ENCODE measurements around the gene VPS33B. TPM values are rescaled to one million over a fixed set of nuclear protein-coding genes. Genes with fewer than 3 reads are reported as not detected.
A peak's percentile ranks its signal among the peaks of the same experiment; 100 is the strongest.

VPS33B gene
- polyA plus RNA-seq, 1 experiment, result 12.3 TPM

GRCh38 chr15:91067036-91067435 is 44.6 kb upstream of the VPS33B start:
- no peak overlapping the region for H3K27ac ChIP-seq (ENCODE audit: low read depth, low read length)
- H3K4me3 ChIP-seq (ENCODE audit: low read depth, low read length), result no peak overlapping the region
- H3K9me3 ChIP-seq (ENCODE audit: control insufficient read depth, insufficient read depth, low read length), result no peaks in the 10 kb centered on the region; the same call in 1 of the 2 replicates
- CTCF ChIA-PET, result interaction anchor here (1.4 to 1.9 kb wide), 2 partner anchors 11 to 205 kb away, joined by 5 to 7 read pairs; no protein-coding TSS in a partner anchor
- POLR2A ChIA-PET, result no interaction called here
- no peak for DNase-seq (ENCODE audit: low read depth, low spot score)
- TF ChIP-seq, protein P1, sequence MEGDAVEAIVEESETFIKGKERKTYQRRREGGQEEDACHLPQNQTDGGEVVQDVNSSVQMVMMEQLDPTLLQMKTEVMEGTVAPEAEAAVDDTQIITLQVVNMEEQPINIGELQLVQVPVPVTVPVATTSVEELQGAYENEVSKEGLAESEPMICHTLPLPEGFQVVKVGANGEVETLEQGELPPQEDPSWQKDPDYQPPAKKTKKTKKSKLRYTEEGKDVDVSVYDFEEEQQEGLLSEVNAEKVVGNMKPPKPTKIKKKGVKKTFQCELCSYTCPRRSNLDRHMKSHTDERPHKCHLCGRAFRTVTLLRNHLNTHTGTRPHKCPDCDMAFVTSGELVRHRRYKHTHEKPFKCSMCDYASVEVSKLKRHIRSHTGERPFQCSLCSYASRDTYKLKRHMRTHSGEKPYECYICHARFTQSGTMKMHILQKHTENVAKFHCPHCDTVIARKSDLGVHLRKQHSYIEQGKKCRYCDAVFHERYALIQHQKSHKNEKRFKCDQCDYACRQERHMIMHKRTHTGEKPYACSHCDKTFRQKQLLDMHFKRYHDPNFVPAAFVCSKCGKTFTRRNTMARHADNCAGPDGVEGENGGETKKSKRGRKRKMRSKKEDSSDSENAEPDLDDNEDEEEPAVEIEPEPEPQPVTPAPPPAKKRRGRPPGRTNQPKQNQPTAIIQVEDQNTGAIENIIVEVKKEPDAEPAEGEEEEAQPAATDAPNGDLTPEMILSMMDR (IDR thresholded peaks at IDR 0.05; ENCODE audit: low read depth, low read length), result no peak
- H3K27me3 ChIP-seq (ENCODE audit: control insufficient read depth, insufficient read depth, low read length), result no peaks in the 10 kb centered on the region

DNA sequence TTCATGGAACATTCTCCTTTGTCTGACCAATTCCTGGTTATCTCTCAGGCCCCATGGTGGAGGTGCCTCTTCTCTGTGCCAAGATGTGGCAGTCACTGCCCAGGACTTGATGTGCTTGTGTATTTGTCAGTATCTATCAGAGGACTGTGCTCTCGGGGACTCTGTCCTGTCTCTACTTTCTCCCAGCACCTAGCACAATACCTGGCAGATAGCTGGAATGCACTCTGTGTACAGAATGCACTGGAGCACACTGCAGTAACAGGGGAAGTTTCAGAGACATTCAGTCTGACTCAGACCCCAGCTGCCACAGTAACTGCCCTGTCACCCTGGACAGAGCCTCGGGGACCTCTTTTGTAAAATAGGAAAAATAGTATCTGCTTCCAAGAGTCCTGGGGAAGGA is 43.1 kb upstream of the VPS33B start:
- ChIA-PET CTCF (no interaction called here), POLR2A (no interaction called here)
- Histone ChIP-seq H3K27ac (ENCODE audit: low read depth, low read length) (no peak overlapping the region), H3K27me3 (ENCODE audit: control insufficient read depth, insufficient read depth, low read length) (no peaks in the 10 kb centered on the region), H3K4me3 (ENCODE audit: low read depth, low read length) (no peak overlapping the region), H3K9me3 (ENCODE audit: control insufficient read depth, insufficient read depth, low read length) (no peaks in the 10 kb centered on the region; the same call in 1 of the 2 replicates)
- no peak for DNase-seq (ENCODE audit: low read depth, low spot score)
- TF ChIP-seq, protein P1 (IDR thresholded peaks at IDR 0.05; ENCODE audit: low read depth, low read length), result no peak

GRCh38 chr15:91061997-91062396 is 39.6 kb upstream of the VPS33B start:
- Histone ChIP-seq H3K27me3 (ENCODE audit: control insufficient read depth, insufficient read depth, low read length) (peaks cover 8% of the 10 kb centered on the region), H3K9me3 (ENCODE audit: control insufficient read depth, insufficient read depth, low read length) (no peaks in the 10 kb centered on the region; the same call in 1 of the 2 replicates), H3K27ac (ENCODE audit: low read depth, low read length) (no peak overlapping the region), H3K4me3 (ENCODE audit: low read depth, low read length) (no peak overlapping the region)
- ChIA-PET CTCF (no interaction called here), POLR2A (no interaction called here)
- TF ChIP-seq, protein P1 (IDR thresholded peaks at IDR 0.05; ENCODE audit: low read depth, low read length), result no peak
- DNase-seq (ENCODE audit: low read depth, low spot score), result no peak

DNA sequence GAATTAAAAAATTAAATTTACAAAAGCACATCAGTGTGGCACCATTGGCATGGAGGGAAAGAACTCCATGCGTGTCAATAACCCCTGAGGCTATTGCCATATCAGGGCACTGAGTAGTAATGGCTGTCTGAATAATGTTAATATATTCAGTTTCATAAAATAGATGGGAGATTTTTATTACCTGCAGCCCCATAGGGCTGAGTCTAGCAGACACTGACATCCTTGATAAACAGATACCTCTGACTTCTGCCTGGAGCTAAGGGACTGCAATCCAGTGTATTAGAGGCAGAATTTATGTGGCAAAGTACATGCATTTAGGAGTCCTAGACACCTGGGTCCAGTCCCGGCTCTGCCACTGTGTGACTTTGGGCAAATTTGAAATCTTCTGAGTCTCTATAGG is 38.8 kb upstream of the VPS33B start:
- H3K4me3 ChIP-seq (ENCODE audit: low read depth, low read length), result no peak overlapping the region
- DNase-seq (ENCODE audit: low read depth, low spot score), result no peak
- ChIA-PET POLR2A (no interaction called here), CTCF (no interaction called here)
- H3K27ac ChIP-seq (ENCODE audit: low read depth, low read length), result no peak overlapping the region
- no peaks in the 10 kb centered on the region; the same call in 1 of the 2 replicates for H3K9me3 ChIP-seq (ENCODE audit: control insufficient read depth, insufficient read depth, low read length)
- peaks cover 8% of the 10 kb centered on the region for H3K27me3 ChIP-seq (ENCODE audit: control insufficient read depth, insufficient read depth, low read length)
- TF ChIP-seq, protein P1 (IDR thresholded peaks at IDR 0.05; ENCODE audit: low read depth, low read length), result no peak

GRCh38 chr15:91055548-91056331 is 33.3 kb upstream of the VPS33B start:
- Histone ChIP-seq H3K27me3 (ENCODE audit: control insufficient read depth, insufficient read depth, low read length) (peaks cover 12% of the 10 kb centered on the region), H3K4me3 (ENCODE audit: low read depth, low read length) (no peak overlapping the region), H3K9me3 (ENCODE audit: control insufficient read depth, insufficient read depth, low read length) (no peaks in the 10 kb centered on the region), H3K27ac (ENCODE audit: low read depth, low read length) (no peak overlapping the region)
- ChIA-PET CTCF (interaction anchor here (0.6 to 5.1 kb wide), 30 partner anchors 9 to 836 kb away, joined by 3 to 148 read pairs (median 4); no protein-coding TSS in a partner anchor), POLR2A (no interaction called here)
- DNase-seq (ENCODE audit: low read depth, low spot score), result peak; percentile 11
- TF ChIP-seq, protein P1 (IDR thresholded peaks at IDR 0.05; ENCODE audit: low read depth, low read length), result peak; percentile 73
